ENCODE data around the gene NTRK3.

DNA sequence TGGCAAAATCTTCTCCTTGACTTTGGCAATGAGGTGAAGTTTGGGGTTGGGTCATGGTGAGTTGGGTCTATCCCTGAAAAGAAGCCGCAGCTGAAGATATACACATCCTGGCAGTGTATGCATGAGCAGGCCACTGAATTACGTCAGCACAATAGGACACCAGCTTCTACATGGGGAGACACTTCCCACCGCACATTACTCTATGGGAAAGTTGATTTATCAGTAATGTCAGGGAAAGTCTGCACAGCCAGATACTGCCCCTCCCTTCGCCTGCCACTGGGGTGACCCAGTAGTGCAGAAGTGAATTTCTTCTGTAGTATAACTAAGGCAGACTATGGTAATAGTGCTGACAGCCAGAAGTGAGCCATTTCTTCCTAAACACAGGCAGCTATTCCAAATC is 245.0 kb downstream of the NTRK3 start:
- TF ChIP-seq, protein P1, sequence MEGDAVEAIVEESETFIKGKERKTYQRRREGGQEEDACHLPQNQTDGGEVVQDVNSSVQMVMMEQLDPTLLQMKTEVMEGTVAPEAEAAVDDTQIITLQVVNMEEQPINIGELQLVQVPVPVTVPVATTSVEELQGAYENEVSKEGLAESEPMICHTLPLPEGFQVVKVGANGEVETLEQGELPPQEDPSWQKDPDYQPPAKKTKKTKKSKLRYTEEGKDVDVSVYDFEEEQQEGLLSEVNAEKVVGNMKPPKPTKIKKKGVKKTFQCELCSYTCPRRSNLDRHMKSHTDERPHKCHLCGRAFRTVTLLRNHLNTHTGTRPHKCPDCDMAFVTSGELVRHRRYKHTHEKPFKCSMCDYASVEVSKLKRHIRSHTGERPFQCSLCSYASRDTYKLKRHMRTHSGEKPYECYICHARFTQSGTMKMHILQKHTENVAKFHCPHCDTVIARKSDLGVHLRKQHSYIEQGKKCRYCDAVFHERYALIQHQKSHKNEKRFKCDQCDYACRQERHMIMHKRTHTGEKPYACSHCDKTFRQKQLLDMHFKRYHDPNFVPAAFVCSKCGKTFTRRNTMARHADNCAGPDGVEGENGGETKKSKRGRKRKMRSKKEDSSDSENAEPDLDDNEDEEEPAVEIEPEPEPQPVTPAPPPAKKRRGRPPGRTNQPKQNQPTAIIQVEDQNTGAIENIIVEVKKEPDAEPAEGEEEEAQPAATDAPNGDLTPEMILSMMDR (IDR thresholded peaks at IDR 0.05) = no peak
- TF ChIP-seq POLR2A (IDR thresholded peaks at IDR 0.05) = no peak
